ENCODE measurements around the gene NRL. TPM values are rescaled to one million over a fixed set of nuclear protein-coding genes. Genes with fewer than 3 reads are reported as not detected.

NRL gene
- total and polyA plus RNA-seq, 2 donors (not counting 1 experiment from before 2014, with no cell fraction given), result 0.45 to 0.99 TPM

GRCh38 chr14:24113801-24114531, 783 bp downstream of the NRL start:
- no peak for TF ChIP-seq EZH2 (IDR thresholded peaks at IDR 0.05; ENCODE audit: low read length, missing control alignments)
- TF ChIP-seq CTCF (conservative IDR thresholded peaks at IDR 0.05 in 1 of 2, IDR thresholded peaks at IDR 0.05 in 1 of 2; ENCODE audit: low read depth in 1 of 2, low read length in 2 of 2), result no peak
- Histone ChIP-seq H3K4me1 (ENCODE audit: control insufficient read depth, extremely low read depth, insufficient read depth, low read length) (peaks cover 5% of the 10 kb centered on the region), H3K4me2 (ENCODE audit: extremely low read depth, insufficient read depth, low read length) (peak overlapping the region; percentile 100), H2AFZ (ENCODE audit: low read length) (peak overlapping the region; percentile 96), H3K4me3 (replicated peaks in 1 of 4; ENCODE audit: control extremely low read depth in 1 of 4, insufficient read depth in 1 of 4, low read depth in 3 of 4, low read length in 4 of 4) (peak overlapping the region; percentile 39 to 96 (median 72)), H3K36me3 (ENCODE audit: control insufficient read depth, insufficient read depth, low read length) (no peaks in the 10 kb centered on the region), H3K27ac (ENCODE audit: insufficient read depth, low read length) (peak overlapping the region; percentile 98), H3K9me3 (ENCODE audit: control insufficient read depth, insufficient read depth, low read depth, low read length) (no peaks in the 10 kb centered on the region), H3K27me3 (ENCODE audit: control insufficient read depth, insufficient read depth, low read length) (no peaks in the 10 kb centered on the region), H3K9ac (ENCODE audit: insufficient read depth, low read length) (peak overlapping the region; percentile 67), H4K20me1 (ENCODE audit: control insufficient read depth, extremely low read depth, insufficient read depth, low read length) (no peaks in the 10 kb centered on the region), H3K79me2 (ENCODE audit: control insufficient read depth, insufficient read depth, low read length) (no peaks in the 10 kb centered on the region)
- DNase-seq (ENCODE audit: low read depth in 2 of 2), result peak; percentile 92 to 93

- H3K9me3 ChIP-seq (ENCODE audit: control insufficient read depth, insufficient read depth, low read depth, low read length), result no peaks in the 10 kb centered on the region
- H4K20me1 ChIP-seq (ENCODE audit: control insufficient read depth, extremely low read depth, insufficient read depth, low read length), result no peaks in the 10 kb centered on the region
- H3K36me3 ChIP-seq (ENCODE audit: control insufficient read depth, insufficient read depth, low read length), result no peaks in the 10 kb centered on the region
- H3K4me3 ChIP-seq (replicated peaks in 1 of 4; ENCODE audit: control extremely low read depth in 1 of 4, insufficient read depth in 1 of 4, low read depth in 3 of 4, low read length in 4 of 4), result peak overlapping the region; percentile 39 to 96 (median 72)
- no peaks in the 10 kb centered on the region for H3K79me2 ChIP-seq (ENCODE audit: control insufficient read depth, insufficient read depth, low read length)
- peak overlapping the region; percentile 98 for H3K27ac ChIP-seq (ENCODE audit: insufficient read depth, low read length)
- H3K4me1 ChIP-seq (ENCODE audit: control insufficient read depth, extremely low read depth, insufficient read depth, low read length), result peaks cover 5% of the 10 kb centered on the region
- TF ChIP-seq EZH2 (IDR thresholded peaks at IDR 0.05; ENCODE audit: low read length, missing control alignments) (no peak), CTCF (conservative IDR thresholded peaks at IDR 0.05 in 1 of 2, IDR thresholded peaks at IDR 0.05 in 1 of 2; ENCODE audit: low read depth in 1 of 2, low read length in 2 of 2) (no peak)
- no peaks in the 10 kb centered on the region for H3K27me3 ChIP-seq (ENCODE audit: control insufficient read depth, insufficient read depth, low read length)
- H3K4me2 ChIP-seq (ENCODE audit: extremely low read depth, insufficient read depth, low read length), result peak overlapping the region; percentile 100
- H3K9ac ChIP-seq (ENCODE audit: insufficient read depth, low read length), result peak overlapping the region; percentile 67
- DNase-seq (ENCODE audit: low read depth in 2 of 2), result no peak
- peak overlapping the region; percentile 91 for H2AFZ ChIP-seq (ENCODE audit: low read length)
Measured at GRCh38 chr14:24113379-24113800, 1.4 kb downstream of the NRL start.

- TF ChIP-seq CTCF (conservative IDR thresholded peaks at IDR 0.05 in 1 of 2, IDR thresholded peaks at IDR 0.05 in 1 of 2; ENCODE audit: low read depth in 1 of 2, low read length in 2 of 2) (no peak), EZH2 (IDR thresholded peaks at IDR 0.05; ENCODE audit: low read length, missing control alignments) (no peak)
- H4K20me1 ChIP-seq (ENCODE audit: control insufficient read depth, extremely low read depth, insufficient read depth, low read length), result no peaks in the 10 kb centered on the region
- no peaks in the 10 kb centered on the region for H3K9me3 ChIP-seq (ENCODE audit: control insufficient read depth, insufficient read depth, low read depth, low read length)
- H3K9ac ChIP-seq (ENCODE audit: insufficient read depth, low read length), result no peak overlapping the region
- no peaks in the 10 kb centered on the region for H3K36me3 ChIP-seq (ENCODE audit: control insufficient read depth, insufficient read depth, low read length)
- H3K27ac ChIP-seq (ENCODE audit: insufficient read depth, low read length), result no peak overlapping the region
- no peak overlapping the region for H3K4me3 ChIP-seq (replicated peaks in 1 of 4; ENCODE audit: control extremely low read depth in 1 of 4, insufficient read depth in 1 of 4, low read depth in 3 of 4, low read length in 4 of 4)
- H3K27me3 ChIP-seq (ENCODE audit: control insufficient read depth, insufficient read depth, low read length), result no peaks in the 10 kb centered on the region
- peaks cover 5% of the 10 kb centered on the region for H3K4me1 ChIP-seq (ENCODE audit: control insufficient read depth, extremely low read depth, insufficient read depth, low read length)
- no peak overlapping the region for H2AFZ ChIP-seq (ENCODE audit: low read length)
- H3K4me2 ChIP-seq (ENCODE audit: extremely low read depth, insufficient read depth, low read length), result no peak overlapping the region
- H3K79me2 ChIP-seq (ENCODE audit: control insufficient read depth, insufficient read depth, low read length), result no peaks in the 10 kb centered on the region
- no peak for DNase-seq (ENCODE audit: low read depth in 2 of 2)
Measured at GRCh38 chr14:24110523-24110922, 4.2 kb downstream of the NRL start.

Measured in fibroblast of lung (primary cell).